IgD-negative memory B cell (primary cell): ENCODE results near the gene CIAO3. TPM values are rescaled to one million over a fixed set of nuclear protein-coding genes. Genes with fewer than 3 reads are reported as not detected.

Source experiments
- H3K27ac Mint-ChIP-seq, 3 donors: one replicate each; pipeline ENCODE4 v1.8.0; 2020 to 2022; ENCODE audit warnings: mild to moderate bottlenecking in 3 of 3, mixed read lengths in 3 of 3, moderate library complexity in 1 of 3
- H3K27me3 Mint-ChIP-seq: one replicate; pipeline ENCODE4 v1.8.0; 2021; ENCODE audit warnings: mixed read lengths
- H3K36me3 Mint-ChIP-seq: one replicate; pipeline ENCODE4 v1.8.0; 2020; ENCODE audit warnings: mild to moderate bottlenecking, mixed read lengths
- H3K4me1 Mint-ChIP-seq, 3 donors: one replicate each; pipeline ENCODE4 v1.8.0; 2020 to 2022; ENCODE audit warnings: mixed read lengths in 3 of 3, mild to moderate bottlenecking in 1 of 3
- H3K4me3 Mint-ChIP-seq, 4 donors: one replicate each; pipeline ENCODE4 v1.8.0; 2020 to 2022; ENCODE audit warnings: mild to moderate bottlenecking in 4 of 4, mixed read lengths in 4 of 4, moderate library complexity in 3 of 4
- H3K9me3 Mint-ChIP-seq, 3 donors: one replicate each; pipeline ENCODE4 v1.8.0; 2020 to 2021; ENCODE audit warnings: mixed read lengths in 3 of 3, mild to moderate bottlenecking in 1 of 3
- polyA plus RNA-seq: library from polyadenylated mRNA; unstranded; fragments of 300-500 nt; fragmentation: Illumina TruSeq; gene quantifications from one replicate; pipeline ENCODE4 v1.2.3, GENCODE V29; 2021

CIAO3 gene
- polyA plus RNA-seq, 1 donor from 2014 or later: 29.4 TPM

DNA sequence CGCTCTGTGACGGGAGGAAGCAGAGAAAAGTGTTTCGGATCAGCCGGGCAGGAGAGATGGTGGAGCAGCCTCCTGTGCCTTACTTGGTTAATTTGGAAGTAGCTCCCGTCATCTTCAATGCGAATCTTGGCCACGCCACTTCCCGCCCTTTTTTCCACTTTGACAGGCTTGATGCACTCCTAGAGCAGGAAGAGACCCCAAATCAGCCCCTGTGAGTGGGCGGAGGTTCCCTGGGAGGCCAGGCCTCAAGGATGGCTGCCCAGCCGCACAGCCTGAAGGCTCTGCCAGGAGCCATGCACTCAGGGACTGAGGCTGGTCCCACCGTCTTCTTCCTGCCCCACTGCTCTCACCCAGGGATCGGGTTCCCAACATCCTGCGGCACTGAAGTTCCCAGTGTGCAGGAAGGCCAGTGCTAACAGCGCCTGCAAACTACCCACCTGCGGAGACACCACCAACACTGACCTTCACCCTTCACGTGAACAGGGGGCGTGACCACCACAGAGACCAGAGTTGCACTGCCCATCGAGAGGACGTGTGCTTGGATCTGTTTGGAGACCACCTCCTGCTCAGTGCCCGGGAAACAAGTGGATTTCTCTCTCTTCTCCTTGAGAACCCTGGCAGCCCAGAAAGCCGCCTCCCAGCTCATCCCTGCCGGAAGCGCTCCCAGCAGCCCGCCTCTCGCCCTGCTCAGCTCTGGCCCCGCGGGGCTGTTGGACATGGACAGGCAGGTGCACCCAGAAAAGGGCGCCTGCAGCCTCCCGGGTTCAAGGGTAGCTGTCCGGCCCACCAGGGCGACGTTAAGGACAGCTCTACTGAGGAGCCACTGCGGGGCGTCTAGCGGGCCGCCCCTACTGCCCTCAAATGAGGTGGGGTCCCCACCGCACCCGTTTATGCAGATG lies 988 bp downstream of the CIAO3 start:
- peak overlapping the region; percentile 87 to 98 (median 91) for H3K4me3 Mint-ChIP-seq
- H3K36me3 Mint-ChIP-seq: peaks cover 4% of the 10 kb centered on the region
- H3K4me1 Mint-ChIP-seq: peaks cover 9 to 17% (median 10%) of the 10 kb centered on the region in 3 donors
- peak overlapping the region in 2 of 3 donors; percentile 70 to 76 for H3K27ac Mint-ChIP-seq
- H3K9me3 Mint-ChIP-seq: no peaks in the 10 kb centered on the region
- no peaks in the 10 kb centered on the region for H3K27me3 Mint-ChIP-seq

DNA sequence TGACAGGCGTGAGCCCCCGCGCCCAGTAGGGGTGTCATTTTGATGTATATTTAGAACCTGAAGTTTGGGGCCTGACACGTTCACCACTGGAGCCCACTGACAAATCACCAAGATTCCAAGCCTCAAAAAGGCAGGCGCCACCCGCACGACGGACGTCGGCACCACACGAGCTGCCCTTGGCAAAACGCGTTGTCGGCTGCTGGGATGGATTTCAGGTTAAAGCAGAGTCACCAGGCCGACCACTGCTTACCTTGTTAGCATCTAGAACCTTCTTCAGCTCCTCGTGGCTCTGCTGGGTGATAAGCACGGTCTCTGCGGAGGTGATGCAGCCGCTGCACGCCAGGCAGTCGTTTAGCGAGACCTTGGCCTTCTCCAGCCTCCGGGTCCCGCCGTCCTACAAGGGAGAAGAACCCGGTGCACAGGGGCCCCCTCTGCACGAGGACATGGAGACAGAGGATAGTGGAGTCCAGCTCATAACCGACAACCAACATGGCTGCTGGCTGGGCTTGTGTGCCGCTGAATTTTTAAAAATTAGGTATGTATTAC lies 3.8 kb downstream of the CIAO3 start:
- Mint-ChIP-seq H3K27ac (peak overlapping the region in 2 of 3 donors; percentile 96 to 99), H3K4me3 (peak overlapping the region in 3 of 4 donors; percentile 87 to 98 (median 91))

DNA sequence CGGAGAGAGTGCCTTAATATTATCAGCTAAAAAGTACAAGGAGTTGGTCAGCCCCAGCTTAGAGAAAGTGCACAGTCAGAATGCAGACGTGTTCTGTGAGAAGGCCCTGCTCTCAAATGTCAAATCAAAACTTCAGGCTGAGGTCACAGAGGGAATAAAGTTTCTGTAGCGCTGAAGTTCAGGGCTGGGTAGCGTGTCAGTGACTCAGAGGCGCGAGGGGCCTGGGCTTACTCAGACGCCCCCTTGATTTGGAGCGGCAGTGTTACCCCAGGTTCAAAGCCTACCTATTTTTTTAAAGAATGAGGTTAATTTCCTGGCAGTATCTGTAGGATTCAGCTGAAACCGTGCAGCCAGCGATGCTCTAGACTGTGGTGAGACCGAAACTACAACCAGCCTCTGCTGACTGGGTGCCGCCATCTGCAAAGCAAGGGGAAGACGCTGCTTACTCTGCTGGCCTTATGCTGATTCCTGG lies 4.8 kb downstream of the CIAO3 start:
- H3K27me3 Mint-ChIP-seq: no peaks in the 10 kb centered on the region
- no peaks in the 10 kb centered on the region for H3K9me3 Mint-ChIP-seq
- peaks cover 4% of the 10 kb centered on the region for H3K36me3 Mint-ChIP-seq
- H3K4me1 Mint-ChIP-seq: peaks cover 9 to 17% (median 10%) of the 10 kb centered on the region in 3 donors
- peak overlapping the region; percentile 55 to 99 (median 63) for H3K27ac Mint-ChIP-seq
- H3K4me3 Mint-ChIP-seq: peak overlapping the region in 2 of 4 donors; percentile 37 to 68

More for the DNA sequence above, 3.8 kb downstream of the CIAO3 start:
- Mint-ChIP-seq H3K27me3 (no peaks in the 10 kb centered on the region), H3K9me3 (no peaks in the 10 kb centered on the region), H3K36me3 (peaks cover 4% of the 10 kb centered on the region), H3K4me1 (peaks cover 9 to 17% (median 10%) of the 10 kb centered on the region in 3 donors)

DNA sequence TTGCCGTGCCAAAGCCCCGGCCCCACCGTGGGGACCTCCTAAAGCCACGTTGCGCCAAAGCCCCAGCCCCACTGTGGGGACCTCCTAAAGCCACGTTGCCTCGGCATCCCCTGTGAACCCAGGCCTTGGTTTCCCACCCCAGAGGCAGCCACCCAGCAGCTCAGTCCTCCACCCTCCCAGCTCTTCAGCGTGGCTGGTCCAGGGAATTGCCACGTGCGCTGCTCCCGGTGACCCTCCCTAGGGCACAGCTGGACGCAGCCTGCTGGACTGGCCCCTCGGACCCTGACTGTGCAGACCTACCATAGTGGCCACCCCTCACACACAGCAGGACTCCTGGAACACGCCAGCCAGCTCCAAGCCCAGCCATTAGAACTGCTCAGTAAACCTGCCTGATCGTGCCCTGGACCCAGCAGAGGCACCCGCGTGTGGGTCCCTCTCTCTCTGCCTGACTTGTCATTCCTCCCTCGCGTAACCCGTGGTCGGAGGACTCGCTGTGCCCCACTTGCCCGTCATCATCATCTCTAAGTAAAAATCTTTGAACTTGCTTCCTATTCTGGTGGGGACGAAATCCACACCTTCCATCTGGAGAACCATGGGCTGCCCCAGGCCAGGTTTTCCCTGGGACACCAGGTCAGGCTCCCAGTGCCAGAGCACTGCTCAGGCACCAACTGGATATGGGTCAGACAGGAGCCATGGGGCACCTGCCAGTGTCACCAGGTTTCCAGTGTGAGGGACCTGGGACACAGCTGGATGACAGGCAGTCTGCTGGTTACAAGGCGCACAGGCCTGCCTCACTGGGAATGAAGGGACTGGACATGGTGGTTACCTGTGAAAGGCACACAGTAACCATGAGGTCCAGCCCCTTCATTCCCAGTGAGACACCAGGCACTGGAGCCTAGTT lies 5.6 kb downstream of the CIAO3 start:
- peak overlapping the region in 3 of 4 donors; percentile 41 to 68 (median 54) for H3K4me3 Mint-ChIP-seq
- H3K27me3 Mint-ChIP-seq: no peaks in the 10 kb centered on the region
- H3K27ac Mint-ChIP-seq: peak overlapping the region in 2 of 3 donors; percentile 55 to 99
- H3K9me3 Mint-ChIP-seq: no peaks in the 10 kb centered on the region
- peaks cover 9 to 17% (median 10%) of the 10 kb centered on the region in 3 donors for H3K4me1 Mint-ChIP-seq
- H3K36me3 Mint-ChIP-seq: peaks cover 4% of the 10 kb centered on the region

- H3K4me3 Mint-ChIP-seq: no peak overlapping the region
- peaks cover 9 to 15% (median 10%) of the 10 kb centered on the region in 3 donors for H3K4me1 Mint-ChIP-seq
- peaks cover 4% of the 10 kb centered on the region for H3K36me3 Mint-ChIP-seq
- H3K27me3 Mint-ChIP-seq: no peaks in the 10 kb centered on the region
- H3K27ac Mint-ChIP-seq: peak overlapping the region in 1 of 3 donors; percentile 99
- no peaks in the 10 kb centered on the region for H3K9me3 Mint-ChIP-seq
These were observed 6.4 kb downstream of the CIAO3 start for GRCh38 chr16:734208-734980.

- H3K27me3 Mint-ChIP-seq: no peaks in the 10 kb centered on the region
These were observed 7.2 kb downstream of the CIAO3 start for GRCh38 chr16:733382-734207.

GRCh38 chr16:732936-733335 lies 7.9 kb downstream of the CIAO3 start:
- H3K36me3 Mint-ChIP-seq: peaks cover 2% of the 10 kb centered on the region
- H3K27ac Mint-ChIP-seq: peak overlapping the region in 1 of 3 donors; percentile 56
- H3K27me3 Mint-ChIP-seq: no peaks in the 10 kb centered on the region
- H3K9me3 Mint-ChIP-seq: no peaks in the 10 kb centered on the region
- peak overlapping the region in 2 of 4 donors; percentile 12 to 58 for H3K4me3 Mint-ChIP-seq
- H3K4me1 Mint-ChIP-seq: peaks cover 6 to 9% (median 6%) of the 10 kb centered on the region in 3 donors

More at GRCh38 chr16:733382-734207, 7.2 kb downstream of the CIAO3 start:
- H3K27ac Mint-ChIP-seq: peak overlapping the region in 1 of 3 donors; percentile 99
- H3K4me1 Mint-ChIP-seq: peaks cover 8 to 12% (median 9%) of the 10 kb centered on the region in 3 donors
- peak overlapping the region in 2 of 4 donors; percentile 12 to 58 for H3K4me3 Mint-ChIP-seq
- H3K36me3 Mint-ChIP-seq: peaks cover 4% of the 10 kb centered on the region
- H3K9me3 Mint-ChIP-seq: no peaks in the 10 kb centered on the region

DNA sequence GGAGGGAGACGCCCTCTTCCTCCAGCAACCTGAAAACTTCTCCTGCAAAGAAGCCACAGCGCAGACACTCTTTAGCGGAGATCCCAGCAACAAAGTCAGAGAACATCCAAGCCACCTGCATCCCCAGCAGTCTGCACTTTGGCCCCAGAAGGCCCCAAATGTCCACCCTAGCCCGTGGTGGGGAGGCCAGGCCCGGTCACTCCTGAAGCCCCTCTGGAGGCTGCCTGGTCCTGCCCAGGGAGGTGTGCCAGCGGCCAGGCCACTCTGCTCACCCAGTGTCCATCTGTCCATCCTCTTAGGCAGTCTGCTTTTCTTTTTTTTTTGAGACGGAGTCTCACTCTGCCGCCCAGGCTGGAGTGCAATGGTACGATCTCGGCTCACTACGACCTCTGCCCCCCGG lies 8.5 kb downstream of the CIAO3 start:
- Mint-ChIP-seq H3K27ac (peak overlapping the region in 2 of 3 donors; percentile 39 to 70), H3K27me3 (no peaks in the 10 kb centered on the region), H3K4me1 (peaks cover under 1 to 8% (median under 1%) of the 10 kb centered on the region in 3 donors), H3K9me3 (no peaks in the 10 kb centered on the region), H3K36me3 (peaks cover 2% of the 10 kb centered on the region), H3K4me3 (peak overlapping the region in 2 of 4 donors; percentile 58 to 71)

DNA sequence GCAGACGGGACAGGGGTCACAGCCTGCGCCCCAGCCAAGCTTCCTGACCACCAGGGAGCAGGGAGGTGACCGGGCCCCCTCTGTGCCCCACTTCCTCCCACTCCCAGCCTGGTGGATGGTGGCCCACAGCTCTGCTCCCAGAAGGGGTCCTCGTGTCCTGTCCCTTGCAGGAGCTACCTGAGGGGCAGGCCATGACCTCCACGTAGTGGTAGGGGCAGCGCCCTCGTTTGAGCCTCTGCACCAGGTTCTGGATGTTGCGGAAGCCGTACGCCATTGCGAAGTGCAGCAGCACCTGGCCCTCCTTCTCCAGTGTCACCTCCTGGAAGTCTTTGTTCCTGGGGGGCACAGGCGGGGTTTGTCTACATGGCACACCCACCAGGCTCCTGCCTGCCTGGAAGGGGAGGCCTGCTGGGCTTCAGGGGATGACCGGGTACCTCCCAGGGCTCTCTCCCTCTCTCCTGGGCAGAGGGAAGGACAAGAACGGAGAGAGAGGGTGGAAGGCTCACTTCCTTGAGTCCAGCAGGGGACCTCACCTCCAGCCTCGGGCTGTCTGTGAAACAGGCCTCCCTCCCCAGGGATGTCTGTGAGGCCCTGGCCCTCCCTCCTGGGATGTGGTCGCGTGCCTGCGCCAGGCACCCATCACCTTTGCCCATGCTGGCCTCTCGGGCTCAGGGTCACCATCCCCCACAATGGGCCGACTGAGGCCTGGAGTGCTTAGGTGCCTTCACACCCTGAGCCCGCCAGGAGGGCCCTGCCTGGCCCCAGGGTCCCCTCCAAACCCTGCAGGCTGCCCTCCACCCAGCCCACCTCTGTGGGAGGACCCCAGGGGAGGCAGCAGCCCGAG lies 9.9 kb downstream of the CIAO3 start:
- H3K4me3 Mint-ChIP-seq: peak overlapping the region in 1 of 4 donors; percentile 32
- no peaks in the 10 kb centered on the region for H3K9me3 Mint-ChIP-seq
- no peaks in the 10 kb centered on the region for H3K27me3 Mint-ChIP-seq
- H3K36me3 Mint-ChIP-seq: no peaks in the 10 kb centered on the region
- no peak overlapping the region for H3K27ac Mint-ChIP-seq
- peaks cover 0 to under 1% (median 0%) of the 10 kb centered on the region in 3 donors for H3K4me1 Mint-ChIP-seq

DNA sequence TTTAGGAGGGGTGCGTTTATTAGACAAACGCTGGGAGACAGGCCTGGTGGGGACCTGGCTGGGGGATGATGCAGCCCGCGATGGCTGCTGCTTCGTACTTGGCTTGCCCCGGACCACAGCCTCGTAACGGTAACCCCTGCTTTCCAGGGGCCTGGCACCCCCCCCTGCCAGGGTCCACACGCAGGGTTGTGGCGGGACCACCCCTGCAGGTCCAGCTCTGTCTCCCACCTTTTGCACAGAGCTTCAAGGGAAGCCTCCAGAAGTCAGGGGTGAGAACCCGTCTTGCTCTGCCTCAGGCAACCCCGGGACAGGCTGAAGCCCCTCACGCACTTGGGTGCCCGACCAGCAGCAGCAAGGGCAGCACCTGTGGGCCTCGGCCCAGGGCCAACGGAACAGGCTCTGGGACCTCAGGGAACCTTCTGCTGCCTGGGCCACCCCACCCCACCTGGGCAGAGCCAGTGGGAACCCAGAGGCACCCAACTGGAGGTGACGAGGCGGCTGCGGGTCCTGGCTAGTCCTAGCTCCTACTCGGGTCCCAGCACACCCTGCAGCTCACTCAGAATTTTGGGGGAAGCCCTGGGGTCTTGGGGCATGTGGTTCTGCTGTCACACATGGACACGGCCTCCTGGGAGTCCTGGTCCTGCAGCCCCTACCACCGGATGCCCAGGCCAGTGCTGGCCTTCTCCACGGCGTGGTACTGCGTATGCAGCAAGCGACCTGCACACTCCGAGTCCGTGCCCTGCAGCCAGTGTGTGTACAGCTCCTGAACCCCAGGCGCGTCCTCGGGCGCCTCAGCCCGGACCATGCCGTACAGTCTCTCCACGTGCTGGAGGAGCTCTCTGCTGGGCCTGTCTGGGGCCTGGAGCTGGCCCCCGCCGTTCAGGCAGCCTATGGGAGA lies 10.8 kb downstream of the CIAO3 start:
- no peaks in the 10 kb centered on the region for H3K27me3 Mint-ChIP-seq
- H3K4me1 Mint-ChIP-seq: peaks cover 0 to 1% (median 0%) of the 10 kb centered on the region in 3 donors
- H3K27ac Mint-ChIP-seq: peak overlapping the region in 1 of 3 donors; percentile 14
- H3K4me3 Mint-ChIP-seq: peak overlapping the region in 3 of 4 donors; percentile 43 to 73 (median 45)
- no peaks in the 10 kb centered on the region for H3K36me3 Mint-ChIP-seq
- H3K9me3 Mint-ChIP-seq: no peaks in the 10 kb centered on the region

DNA sequence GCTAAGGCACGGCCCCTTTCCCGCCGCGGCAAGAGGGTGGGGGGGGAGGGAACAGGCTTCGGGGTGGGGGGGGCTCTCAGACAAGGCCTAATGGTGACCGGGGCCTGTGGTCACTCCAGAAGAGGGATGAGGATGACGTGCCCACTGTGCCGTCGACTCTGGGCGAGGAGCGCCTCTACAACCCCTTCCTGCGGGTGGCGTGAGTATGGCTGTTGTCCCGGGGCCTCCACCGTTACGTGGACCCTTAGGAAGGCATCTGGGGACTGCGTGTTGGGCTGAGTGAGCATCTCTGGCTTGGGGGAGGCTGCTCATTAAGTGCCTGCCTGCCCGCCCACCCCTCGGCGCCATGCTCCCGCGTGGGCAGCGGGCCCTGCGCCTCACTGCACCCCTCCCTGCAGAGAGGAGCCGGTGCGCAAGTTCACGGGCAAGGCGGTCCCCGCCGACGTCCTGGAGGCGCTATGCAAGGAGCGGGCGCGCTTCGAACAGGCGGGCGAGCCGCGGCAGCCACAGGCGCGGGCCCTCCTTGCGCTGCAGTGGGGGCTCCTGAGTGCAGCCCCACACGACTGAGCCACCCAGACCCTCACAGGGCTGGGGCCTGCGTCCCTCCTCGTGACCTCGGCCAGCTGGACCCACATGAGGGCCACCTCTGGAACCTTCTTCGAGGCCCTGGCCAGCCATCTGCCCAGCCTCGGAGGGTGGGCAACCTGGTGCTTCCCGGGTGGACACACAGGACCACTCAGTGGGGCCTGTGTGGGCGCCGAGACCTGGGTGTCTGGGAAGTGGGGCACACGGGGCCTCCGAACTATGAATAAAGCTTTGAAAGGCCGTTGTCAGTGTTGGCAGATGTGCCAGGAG lies 11.7 kb downstream of the CIAO3 start:
- peak overlapping the region in 2 of 3 donors; percentile 59 to 60 for H3K27ac Mint-ChIP-seq
- H3K4me1 Mint-ChIP-seq: peaks cover 0 to 2% (median 0%) of the 10 kb centered on the region in 3 donors
- H3K27me3 Mint-ChIP-seq: no peaks in the 10 kb centered on the region
- H3K9me3 Mint-ChIP-seq: no peaks in the 10 kb centered on the region
- peak overlapping the region in 3 of 4 donors; percentile 45 to 67 (median 51) for H3K4me3 Mint-ChIP-seq
- no peaks in the 10 kb centered on the region for H3K36me3 Mint-ChIP-seq
